RPMI8226 (cell line): ENCODE results near the gene CLC.
"Not testable (repeated sequence)": the region's sequence is repeated elsewhere in the genome, so short reads cannot be mapped to it uniquely, and the experiment has no call there.

Source experiments
- DNase-seq: peaks from one replicate; pipeline ENCODE4 v3.0.0-alpha.2; 2015

The CLC gene

GRCh38 chr19:39737891-39738290, at the start of gene CLC:
CLC (minus strand) TSS chr19:39738029; CDS start chr19:39737952, 77 bp downstream.
- no peak for DNase-seq

GRCh38 chr19:39780894-39781293, 43.1 kb upstream of the CLC start:
- DNase-seq = no peak

GRCh38 chr19:39778763-39779162, 40.9 kb upstream of the CLC start, which contains the start of gene LEUTX:
LEUTX (plus strand) TSS chr19:39778854; CDS start chr19:39778921, 67 bp downstream.
- no peak for DNase-seq

GRCh38 chr19:39768786-39769185, 31.0 kb upstream of the CLC start:
- DNase-seq = no peak

- DNase-seq = no peak
These were observed 30.5 kb upstream of the CLC start for GRCh38 chr19:39768334-39768733.

GRCh38 chr19:39765091-39766076, 27.6 kb upstream of the CLC start:
- peak; percentile 50 for DNase-seq

- not testable (repeated sequence) for DNase-seq
These were observed 24.0 kb upstream of the CLC start for GRCh38 chr19:39761851-39762250.

- DNase-seq = no peak
These were observed 21.8 kb upstream of the CLC start for GRCh38 chr19:39759457-39760184.

GRCh38 chr19:39754971-39755370, 17.1 kb upstream of the CLC start:
- no peak for DNase-seq

- DNase-seq = no peak
These were observed 16.7 kb upstream of the CLC start for GRCh38 chr19:39754544-39754943.

- no peak for DNase-seq
These were observed 15.0 kb upstream of the CLC start for GRCh38 chr19:39752795-39753194.

- DNase-seq = no peak
These were observed 14.6 kb upstream of the CLC start for GRCh38 chr19:39752390-39752789.

GRCh38 chr19:39749981-39750380, 12.2 kb upstream of the CLC start:
- DNase-seq = no peak

- no peak for DNase-seq
These were observed 9.2 kb upstream of the CLC start for GRCh38 chr19:39746836-39747529.

GRCh38 chr19:39745643-39746042, 7.8 kb upstream of the CLC start:
- DNase-seq = no peak

GRCh38 chr19:39740395-39740794, 2.6 kb upstream of the CLC start:
- no peak for DNase-seq

- no peak for DNase-seq
These were observed 985 bp upstream of the CLC start for GRCh38 chr19:39738814-39739213.

- DNase-seq = no peak
These were observed 478 bp downstream of the CLC start for GRCh38 chr19:39737351-39737750.

GRCh38 chr19:39736088-39736487, 1.7 kb downstream of the CLC start:
- DNase-seq = no peak

- DNase-seq = no peak
These were observed 2.1 kb downstream of the CLC start for GRCh38 chr19:39735688-39736087.

- no peak for DNase-seq
These were observed 4.0 kb downstream of the CLC start for GRCh38 chr19:39733841-39734240.

- DNase-seq = no peak
These were observed 6.1 kb downstream of the CLC start for GRCh38 chr19:39731685-39732084.

GRCh38 chr19:39729594-39729993, 8.2 kb downstream of the CLC start:
- no peak for DNase-seq
